HG03571 (cell line): Measurements from ENCODE around the gene CHIA.

Experiments
- ATAC-seq: cut with Tn5 transposase; IDR thresholded peaks from one replicate; pipeline ENCODE4 v1.9.1; 2021; ENCODE audit not compliant: unreplicated experiment

The CHIA gene

DNA sequence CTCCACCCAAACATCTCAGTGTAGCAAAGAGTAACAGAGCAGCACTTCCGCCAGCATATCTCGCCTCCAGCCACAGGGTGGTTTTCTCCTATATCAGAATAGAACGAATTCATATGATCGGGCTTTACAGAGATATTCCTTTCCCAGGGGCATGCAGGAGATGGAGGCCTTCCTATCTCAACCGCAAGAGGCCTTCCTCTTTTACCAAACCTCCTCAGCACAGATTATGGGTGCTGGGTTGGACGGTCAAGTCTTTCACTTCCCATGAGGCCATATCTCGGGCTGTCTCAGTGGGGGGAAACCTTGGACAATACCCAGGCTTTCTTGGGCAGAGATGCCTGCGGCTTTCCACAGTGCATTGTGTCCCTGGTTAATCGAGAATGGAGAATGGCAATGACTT, 71.1 kb downstream of the CHIA start:
- no peak for ATAC-seq

DNA sequence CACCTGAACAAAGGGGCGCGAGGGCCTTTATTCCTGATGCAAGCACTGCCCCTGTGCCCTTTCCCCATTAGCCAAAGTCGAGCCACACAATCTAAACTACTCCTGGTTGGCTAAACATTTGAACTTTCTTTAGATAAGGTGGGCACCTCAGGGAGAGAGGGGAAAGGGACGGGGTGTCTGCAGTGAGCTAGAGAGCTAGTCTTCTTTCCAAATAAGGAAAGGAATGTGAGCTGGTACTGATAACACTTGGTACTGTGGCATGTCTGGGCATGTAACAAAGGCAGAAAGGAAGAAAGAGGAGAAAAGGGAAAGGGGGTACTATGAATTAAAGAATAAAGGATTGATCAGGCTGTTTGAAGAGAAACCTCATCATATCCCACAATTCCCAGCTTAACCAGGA, 74.0 kb downstream of the CHIA start:
- ATAC-seq: no peak

DNA sequence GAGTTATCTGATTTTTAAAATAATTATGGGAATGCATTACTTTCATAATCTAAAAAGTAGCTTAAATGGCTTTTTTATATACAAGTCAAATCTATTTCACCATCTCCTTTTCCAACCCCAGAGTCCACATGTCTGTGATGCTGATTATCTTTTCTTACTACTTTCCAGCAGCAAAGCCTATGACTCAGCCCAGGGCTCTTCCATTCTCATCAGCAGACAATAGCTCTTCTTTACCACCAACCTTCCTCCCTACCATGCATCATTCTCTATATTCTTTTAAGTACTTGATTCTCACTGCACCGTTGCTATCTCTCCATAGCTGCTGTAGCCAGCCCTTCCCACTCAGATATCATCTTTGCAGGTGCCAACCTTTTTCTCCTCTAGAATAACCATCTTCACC, 75.6 kb downstream of the CHIA start:
- no peak for ATAC-seq

DNA sequence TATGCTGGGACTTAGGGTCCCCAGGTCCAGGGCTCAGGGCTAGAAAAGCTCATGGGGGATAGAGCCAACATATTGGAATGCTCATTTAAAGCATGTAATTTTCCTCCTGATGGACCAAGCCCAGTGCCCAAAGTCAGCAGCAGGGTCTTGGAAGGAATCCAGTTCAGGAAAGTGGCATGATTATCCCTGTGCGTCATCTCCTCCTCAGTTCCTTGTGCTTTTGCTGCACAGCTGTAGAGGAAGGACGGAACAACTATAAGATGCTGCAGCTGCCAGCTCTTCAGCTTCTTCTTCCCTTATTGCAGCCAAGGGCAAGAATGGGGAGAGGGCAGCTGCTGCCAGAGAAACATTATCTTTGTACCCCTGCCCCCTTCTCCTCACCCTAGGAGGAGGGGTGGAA, 78.5 kb downstream of the CHIA start:
- ATAC-seq: no peak

DNA sequence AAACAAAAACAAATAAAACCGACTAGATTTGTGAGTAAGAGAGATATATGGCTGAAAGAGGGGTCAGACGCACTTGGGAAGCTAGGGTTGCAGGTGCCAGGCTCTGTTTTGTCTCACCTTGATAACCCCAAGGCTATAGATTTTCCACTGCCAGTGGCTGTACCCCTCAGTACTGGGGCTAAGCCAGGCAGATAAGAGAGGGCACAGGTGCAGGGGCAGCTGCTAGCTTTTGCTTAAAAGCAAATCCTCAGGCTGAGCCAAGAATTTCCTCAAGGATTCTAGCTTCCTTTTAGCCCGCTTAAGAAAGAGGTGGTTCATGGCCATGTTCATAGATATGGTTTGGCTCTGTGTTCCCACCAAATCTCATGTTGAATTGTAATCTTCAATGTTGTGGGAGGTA, 79.0 kb downstream of the CHIA start:
- no peak for ATAC-seq
